HG02970 (cell line): ENCODE measurements around the gene VWA3B.
"Not testable (repeated sequence)": the region's sequence is repeated elsewhere in the genome, so short reads cannot be mapped to it uniquely, and the experiment has no call there.

ENCODE experiments used
- ATAC-seq: cut with Tn5 transposase; IDR thresholded peaks from one replicate; pipeline ENCODE4 v1.9.1; 2021; ENCODE audit warnings: mild to moderate bottlenecking, moderate library complexity, moderate number of reproducible peaks; ENCODE audit not compliant: unreplicated experiment, low FRiP score

VWA3B gene

DNA sequence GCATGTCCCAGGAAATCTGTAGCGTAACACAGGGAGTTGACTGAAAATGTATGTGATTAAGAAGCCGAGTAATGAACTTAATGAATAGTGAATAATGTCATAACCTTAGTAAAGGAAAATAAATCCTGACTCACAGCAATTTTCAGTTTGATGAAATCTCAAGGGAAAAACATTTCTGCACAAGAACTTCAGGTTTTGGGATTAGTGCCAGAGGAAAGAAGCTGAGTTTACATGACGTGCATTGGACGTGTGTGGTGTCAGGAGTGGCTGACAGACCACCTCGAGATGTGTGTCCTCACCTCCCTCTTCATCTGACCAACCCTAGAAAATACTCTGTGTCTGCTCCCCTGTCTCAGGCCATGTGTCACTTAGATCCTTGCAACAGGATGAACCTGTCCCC is 39.1 kb downstream of the VWA3B start:
- ATAC-seq = no peak

DNA sequence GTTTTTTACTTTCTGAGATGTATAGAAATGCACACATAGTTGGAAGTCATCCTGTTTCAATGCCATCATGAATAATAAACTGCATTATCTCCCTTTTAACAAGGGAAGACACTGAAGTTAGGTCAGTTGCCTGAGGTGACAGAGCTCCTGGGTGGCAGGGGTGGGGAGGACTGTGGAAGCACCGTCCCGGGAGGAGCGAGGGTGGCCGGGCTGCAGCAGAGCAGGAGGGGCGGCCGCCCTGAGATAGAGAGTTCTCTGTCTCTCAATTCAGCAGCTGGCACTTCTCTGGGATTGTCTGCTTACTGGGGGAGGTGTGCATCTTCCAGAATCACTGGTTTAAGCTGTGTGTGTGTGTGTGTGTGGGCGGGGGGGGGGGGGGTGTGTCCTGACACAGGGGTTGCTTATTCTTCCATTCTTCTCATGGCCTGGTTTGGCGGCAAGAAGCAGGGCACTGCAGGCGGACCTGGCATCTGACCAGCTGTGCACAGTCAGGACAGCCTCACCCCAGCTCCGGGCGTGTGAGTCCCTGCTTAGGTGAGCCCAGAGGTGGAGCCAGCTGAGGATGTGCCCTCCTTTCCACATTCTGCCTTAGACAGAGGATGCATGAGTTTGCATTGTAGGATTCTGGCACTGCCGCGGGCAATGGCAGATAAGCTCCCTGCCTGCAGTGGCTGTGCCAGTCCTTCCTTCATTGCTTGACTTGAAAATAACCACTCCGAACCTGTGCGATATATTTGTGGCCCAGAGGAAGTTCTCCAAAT is 40.4 kb downstream of the VWA3B start:
- no peak for ATAC-seq

- ATAC-seq = no peak
Measured at GRCh38 chr2:98128556-98129109, 41.7 kb downstream of the VWA3B start.

GRCh38 chr2:98130073-98130472 is 43.1 kb downstream of the VWA3B start:
- not testable (repeated sequence) for ATAC-seq

DNA sequence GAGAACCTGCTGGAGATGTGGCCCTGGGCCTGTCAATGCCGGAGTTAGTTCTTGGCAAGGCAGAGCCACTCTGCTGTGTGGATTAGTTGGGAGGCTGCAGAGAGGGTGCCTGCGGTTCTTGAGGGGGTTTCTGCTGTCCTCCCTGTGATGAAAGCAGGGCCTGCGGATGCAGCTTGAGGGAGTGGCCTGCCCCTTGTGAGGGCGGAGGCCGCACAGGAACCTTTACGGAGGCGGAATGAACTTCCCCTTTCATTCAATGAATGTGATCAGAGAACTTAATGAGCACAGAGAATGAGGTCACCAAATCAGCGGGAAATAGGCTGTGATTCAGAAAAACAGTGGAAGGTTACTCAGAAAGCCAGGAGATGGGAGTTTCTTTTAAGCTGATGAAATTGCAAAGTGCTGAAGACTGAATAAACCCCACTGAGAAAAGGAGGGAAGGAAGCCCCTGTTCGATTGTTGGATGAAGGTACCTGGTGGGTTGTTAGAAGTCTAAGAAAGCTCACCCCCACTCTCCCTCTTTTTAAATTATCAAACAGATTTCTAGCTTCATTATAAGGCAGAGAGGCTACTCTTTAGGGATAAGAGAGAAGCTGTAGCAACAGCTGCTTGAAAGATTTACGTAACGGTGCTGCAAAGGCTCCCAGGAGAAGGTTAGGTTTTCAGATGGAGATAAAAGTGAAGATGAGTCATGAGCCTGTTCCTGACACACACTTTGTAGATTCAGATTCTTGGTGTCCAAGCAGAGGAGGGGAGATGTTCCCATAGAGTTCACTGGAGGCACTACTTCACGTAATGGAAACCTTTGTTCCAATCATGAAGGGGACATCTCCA is 47.4 kb downstream of the VWA3B start:
- ATAC-seq = no peak

DNA sequence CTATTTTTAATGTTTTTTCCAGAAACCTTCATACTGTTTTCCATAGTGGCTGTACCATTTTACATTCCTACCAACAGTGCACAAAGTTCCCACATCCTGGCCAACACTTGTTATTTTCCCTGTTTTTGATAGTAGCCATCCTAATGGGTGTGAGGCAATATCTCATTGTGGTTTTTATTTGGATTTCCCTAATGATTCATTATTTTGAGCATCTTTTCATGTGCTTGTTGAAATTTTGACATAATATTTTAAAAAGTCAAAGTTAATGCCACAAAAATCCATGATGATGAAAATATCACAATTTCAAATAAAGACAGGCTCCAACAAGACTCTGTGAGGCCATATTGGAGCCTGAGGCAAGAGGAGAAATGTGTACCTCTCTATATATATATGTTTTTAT is 50.2 kb downstream of the VWA3B start:
- ATAC-seq = no peak

- ATAC-seq = not testable (repeated sequence)
Measured at GRCh38 chr2:98138978-98139377, 52.0 kb downstream of the VWA3B start.

- no peak for ATAC-seq
Measured at GRCh38 chr2:98140210-98140609, 53.2 kb downstream of the VWA3B start.

DNA sequence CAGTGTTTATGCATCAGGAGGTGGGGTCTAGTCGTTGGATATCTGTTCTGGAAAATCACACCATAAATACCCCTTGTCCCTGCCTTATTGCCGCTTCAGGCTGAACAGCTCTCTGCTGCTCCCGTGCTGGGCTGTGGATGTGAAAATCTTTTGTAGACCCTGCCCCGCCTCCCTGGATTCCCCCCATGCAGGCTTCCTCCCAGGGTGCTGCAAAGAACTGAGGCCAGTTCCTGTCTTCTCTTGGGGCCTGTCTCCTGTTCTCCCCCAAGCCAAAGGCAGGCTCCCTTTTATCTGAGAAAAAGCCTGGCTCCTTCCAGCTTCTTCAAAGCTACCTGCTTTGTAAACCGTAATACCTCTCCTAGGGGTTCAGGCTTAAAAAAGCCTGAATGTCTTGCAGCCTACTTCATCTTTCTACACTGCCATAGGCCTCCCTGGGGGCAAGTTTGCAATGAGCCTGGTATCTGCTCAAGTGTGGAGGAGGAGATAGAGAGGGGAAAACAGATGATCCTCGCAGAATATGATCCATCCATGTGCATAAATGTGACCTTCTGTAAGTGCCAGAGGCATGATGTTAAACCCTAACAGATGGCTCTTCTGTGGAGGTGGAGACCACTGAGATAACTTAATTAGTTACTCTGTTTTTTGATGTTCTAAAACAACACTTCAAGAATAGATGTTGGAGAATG is 55.3 kb downstream of the VWA3B start:
- ATAC-seq = no peak

GRCh38 chr2:98145070-98145469 is 58.1 kb downstream of the VWA3B start:
- no peak for ATAC-seq

DNA sequence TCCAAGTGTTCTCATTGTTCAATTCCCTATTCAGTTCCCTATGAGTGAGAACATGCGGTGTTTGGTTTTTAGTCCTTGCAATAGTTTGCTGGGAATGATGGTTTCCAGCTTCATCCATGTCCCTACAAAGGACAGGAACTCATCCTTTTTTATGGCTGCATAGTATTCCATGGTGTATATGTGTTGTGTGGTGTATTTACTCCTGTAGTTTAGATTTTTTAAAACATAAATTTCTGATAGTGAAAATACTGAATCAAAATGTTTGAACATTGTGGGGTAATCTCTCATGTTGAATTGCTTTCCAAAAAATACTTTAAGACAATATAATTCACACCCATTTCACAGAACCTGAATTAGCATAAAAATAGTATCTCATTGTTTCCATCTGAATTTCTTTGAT is 60.9 kb downstream of the VWA3B start:
- not testable (repeated sequence) for ATAC-seq

GRCh38 chr2:98148595-98149332 is 61.8 kb downstream of the VWA3B start:
- no peak for ATAC-seq

DNA sequence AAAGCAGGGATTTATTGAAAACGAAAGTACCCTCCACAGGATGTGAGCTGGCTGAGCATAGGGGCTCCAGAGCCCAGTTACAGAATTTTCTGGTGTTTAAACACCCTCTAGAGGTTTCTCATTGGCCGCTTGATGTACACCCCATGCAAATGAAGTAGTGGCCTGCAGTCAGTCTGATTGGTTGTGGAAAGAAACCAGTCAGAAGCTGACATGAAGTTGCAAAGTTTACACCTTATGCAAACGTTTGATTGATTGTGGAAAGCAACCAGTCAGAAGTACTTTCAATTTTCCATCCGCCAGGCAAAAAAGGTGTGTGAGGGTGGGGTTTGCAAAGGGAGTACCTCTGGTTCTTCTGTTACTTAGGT is 62.3 kb downstream of the VWA3B start:
- ATAC-seq = no peak

- no peak for ATAC-seq
Measured at GRCh38 chr2:98153481-98153880, 66.5 kb downstream of the VWA3B start.

DNA sequence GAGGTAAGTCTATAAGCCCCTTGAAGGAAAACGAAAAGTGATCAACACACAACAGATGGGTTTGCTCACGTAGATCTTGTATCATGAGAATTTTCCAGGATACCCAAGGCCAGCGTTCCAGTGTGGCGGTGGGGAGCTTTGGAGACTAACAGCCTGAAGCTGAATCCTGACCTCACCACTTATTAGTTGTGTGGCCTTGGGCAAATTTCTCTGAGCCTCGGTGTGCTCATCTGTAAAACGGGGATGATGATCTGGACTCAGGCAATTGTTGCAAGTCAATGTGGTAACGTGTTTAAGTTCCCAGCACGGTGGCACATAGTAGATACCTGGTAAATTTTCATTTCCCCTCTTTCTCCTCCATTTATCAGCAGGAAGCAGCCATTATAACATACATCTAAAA is 68.3 kb downstream of the VWA3B start:
- ATAC-seq = no peak

GRCh38 chr2:98155716-98156115 is 68.7 kb downstream of the VWA3B start:
- ATAC-seq = no peak

- ATAC-seq = no peak
Measured at GRCh38 chr2:98156304-98156703, 69.3 kb downstream of the VWA3B start.

DNA sequence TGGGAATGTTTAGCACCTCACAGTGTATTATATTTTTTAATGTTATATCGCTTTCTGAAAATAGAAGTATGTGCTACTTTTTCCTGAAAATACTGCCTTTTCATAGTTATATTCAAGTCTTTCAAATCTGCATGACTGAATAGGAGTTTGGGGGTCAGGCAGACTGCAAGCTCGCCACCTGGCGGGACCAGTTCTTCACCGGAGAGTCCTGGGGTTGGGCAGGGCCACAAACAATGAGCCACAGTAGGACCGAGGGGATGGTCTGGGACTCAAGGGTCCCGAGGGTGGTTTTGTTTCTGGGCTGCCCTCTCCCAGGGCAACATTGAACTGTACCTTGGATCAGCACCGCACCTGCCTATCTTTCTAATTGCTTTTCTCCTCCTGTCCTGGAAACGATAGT is 70.6 kb downstream of the VWA3B start:
- ATAC-seq = no peak

DNA sequence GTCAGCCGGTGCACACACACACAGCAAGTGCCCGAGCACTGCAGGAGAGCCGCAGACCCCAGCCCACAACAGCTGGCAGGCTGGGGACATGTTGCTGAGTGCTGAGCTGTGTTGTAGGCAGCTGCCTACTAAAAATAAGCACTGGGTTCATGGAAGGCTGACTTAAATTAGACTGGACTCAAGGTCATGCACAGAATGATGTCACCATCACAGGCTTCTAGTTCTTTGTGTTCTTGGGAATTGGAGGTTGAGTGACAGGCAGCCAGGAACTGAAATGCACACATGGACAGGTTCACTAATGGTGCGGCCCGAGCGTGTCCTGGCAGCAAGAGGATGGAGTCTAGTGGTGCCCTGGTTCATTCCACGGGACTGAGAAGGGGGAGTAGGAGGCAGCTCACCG is 71.3 kb downstream of the VWA3B start:
- ATAC-seq = no peak

DNA sequence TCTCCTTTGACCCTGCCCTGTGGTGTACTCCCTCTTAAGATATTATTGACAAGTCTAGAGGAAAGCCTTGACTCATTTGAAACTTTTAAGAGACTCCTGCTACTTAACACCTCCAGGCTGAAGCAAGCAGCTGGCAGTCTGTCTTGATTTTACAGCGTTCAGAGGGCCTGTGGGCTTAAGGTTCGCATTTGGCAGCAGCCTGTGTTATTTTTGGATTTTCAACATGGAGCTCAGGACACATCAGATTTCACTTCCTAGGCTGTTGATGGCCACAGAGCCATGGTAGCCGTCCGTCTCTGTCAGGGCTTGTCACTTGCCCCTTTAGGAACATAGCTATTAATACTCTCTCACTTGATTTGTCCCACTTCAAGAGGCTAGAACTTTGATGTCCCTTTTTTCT is 73.6 kb downstream of the VWA3B start:
- ATAC-seq = no peak
